Central memory CD8-positive, alpha-beta T cell (primary cell): ENCODE data around the gene STMP1.
"Not testable (repeated sequence)": the region's sequence is repeated elsewhere in the genome, so short reads cannot be mapped to it uniquely, and the experiment has no call there.

ENCODE experiments used
- ATAC-seq: fragments of 150-1000 bp; cut with Tn5 transposase; replicated peaks from 2 replicates; pipeline ENCODE4 v1.10.0; 2022; ENCODE audit warnings: mild to moderate bottlenecking, moderate FRiP score, moderate number of reproducible peaks; ENCODE audit not compliant: poor library complexity, severe bottlenecking; ENCODE audit errors: extremely low read depth
- DNase-seq, 2 donors: peaks; one replicate each; pipeline ENCODE4 v3.0.0; 2021; ENCODE audit warnings: low spot score in 2 of 2
- H3K27ac Mint-ChIP-seq: one replicate; pipeline ENCODE4 v1.8.0; 2022; ENCODE audit warnings: low read depth, mild to moderate bottlenecking, moderate library complexity, mixed read lengths
- H3K27me3 Mint-ChIP-seq: one replicate; pipeline ENCODE4 v1.8.0; 2022; ENCODE audit warnings: mixed read lengths
- H3K36me3 Mint-ChIP-seq: one replicate; pipeline ENCODE4 v1.8.0; 2022; ENCODE audit warnings: mild to moderate bottlenecking, moderate library complexity, mixed read lengths; ENCODE audit not compliant: insufficient read depth
- H3K4me1 Mint-ChIP-seq: one replicate; pipeline ENCODE4 v1.8.0; 2022; ENCODE audit warnings: mixed read lengths
- H3K4me3 Mint-ChIP-seq: one replicate; pipeline ENCODE4 v1.8.0; 2022; ENCODE audit warnings: mild to moderate bottlenecking, moderate library complexity, mixed read lengths
- H3K9me3 Mint-ChIP-seq: one replicate; pipeline ENCODE4 v1.8.0; 2022; ENCODE audit warnings: mixed read lengths

STMP1 gene

GRCh38 chr7:135662373-135663114 lies at the start of gene STMP1:
Gene STMP1 (plus strand): TSS chr7:135662514.
- Mint-ChIP-seq H3K27me3 (no peaks in the 10 kb centered on the region), H3K4me3 (peak within 1 kb of the TSS; percentile 94), H3K27ac (peak within 1 kb of the TSS; percentile 93), H3K9me3 (no peaks in the 10 kb centered on the region), H3K36me3 (peaks cover 9% of the 10 kb centered on the region), H3K4me1 (peaks cover 35% of the 10 kb centered on the region)
- ATAC-seq (peak; percentile 93), DNase-seq (peak; percentile 92 to 95)

- Mint-ChIP-seq H3K27ac (peak overlapping the region; percentile 38), H3K4me3 (no peak overlapping the region)
Measured at GRCh38 chr7:135616136-135616535, 46.2 kb upstream of the STMP1 start.

GRCh38 chr7:135617781-135618180 lies 44.5 kb upstream of the STMP1 start:
- no peaks in the 10 kb centered on the region for H3K9me3 Mint-ChIP-seq
- peaks cover 56% of the 10 kb centered on the region for H3K36me3 Mint-ChIP-seq
- ATAC-seq = no peak
- H3K4me3 Mint-ChIP-seq = no peak overlapping the region
- no peak for DNase-seq
- H3K4me1 Mint-ChIP-seq = no peaks in the 10 kb centered on the region
- H3K27ac Mint-ChIP-seq = no peak overlapping the region
- no peaks in the 10 kb centered on the region for H3K27me3 Mint-ChIP-seq

More at GRCh38 chr7:135616136-135616535, 46.2 kb upstream of the STMP1 start:
- H3K9me3 Mint-ChIP-seq = no peaks in the 10 kb centered on the region
- no peaks in the 10 kb centered on the region for H3K4me1 Mint-ChIP-seq
- no peak for ATAC-seq
- H3K36me3 Mint-ChIP-seq = peaks cover 60% of the 10 kb centered on the region
- DNase-seq = no peak
- H3K27me3 Mint-ChIP-seq = no peaks in the 10 kb centered on the region

GRCh38 chr7:135618510-135618909 lies 43.8 kb upstream of the STMP1 start:
- Mint-ChIP-seq H3K4me1 (no peaks in the 10 kb centered on the region), H3K36me3 (peaks cover 58% of the 10 kb centered on the region), H3K27me3 (no peaks in the 10 kb centered on the region), H3K9me3 (no peaks in the 10 kb centered on the region), H3K27ac (no peak overlapping the region), H3K4me3 (no peak overlapping the region)
- ATAC-seq (no peak), DNase-seq (no peak)

- H3K36me3 Mint-ChIP-seq = peaks cover 65% of the 10 kb centered on the region
- no peaks in the 10 kb centered on the region for H3K9me3 Mint-ChIP-seq
- DNase-seq (no peak), ATAC-seq (no peak)
- no peaks in the 10 kb centered on the region for H3K27me3 Mint-ChIP-seq
- no peak overlapping the region for H3K4me3 Mint-ChIP-seq
- no peak overlapping the region for H3K27ac Mint-ChIP-seq
- no peaks in the 10 kb centered on the region for H3K4me1 Mint-ChIP-seq
Measured at GRCh38 chr7:135620447-135620846, 41.9 kb upstream of the STMP1 start.

- no peak for ATAC-seq
- Mint-ChIP-seq H3K36me3 (peaks cover 64% of the 10 kb centered on the region), H3K27me3 (no peaks in the 10 kb centered on the region), H3K4me1 (no peaks in the 10 kb centered on the region), H3K9me3 (no peaks in the 10 kb centered on the region), H3K4me3 (no peak overlapping the region), H3K27ac (no peak overlapping the region)
- no peak for DNase-seq
Measured at GRCh38 chr7:135620980-135621850, 41.1 kb upstream of the STMP1 start.

- peaks cover 51% of the 10 kb centered on the region for H3K36me3 Mint-ChIP-seq
- H3K9me3 Mint-ChIP-seq = no peaks in the 10 kb centered on the region
- no peaks in the 10 kb centered on the region for H3K4me1 Mint-ChIP-seq
- no peak overlapping the region for H3K4me3 Mint-ChIP-seq
- H3K27ac Mint-ChIP-seq = no peak overlapping the region
- DNase-seq = no peak
- no peak for ATAC-seq
- no peaks in the 10 kb centered on the region for H3K27me3 Mint-ChIP-seq
Measured at GRCh38 chr7:135634191-135634878, 28.0 kb upstream of the STMP1 start.

- not testable (repeated sequence) for H3K4me3 Mint-ChIP-seq, H3K27ac Mint-ChIP-seq, H3K27me3 Mint-ChIP-seq, DNase-seq, ATAC-seq, H3K4me1 Mint-ChIP-seq, H3K9me3 Mint-ChIP-seq
- H3K36me3 Mint-ChIP-seq = peaks cover 43% of the 10 kb centered on the region
Measured at GRCh38 chr7:135639690-135640089, 22.6 kb upstream of the STMP1 start.

- Mint-ChIP-seq H3K4me3 (no peak overlapping the region), H3K27ac (no peak overlapping the region), H3K36me3 (peaks cover 25% of the 10 kb centered on the region), H3K9me3 (no peaks in the 10 kb centered on the region), H3K27me3 (no peaks in the 10 kb centered on the region), H3K4me1 (peaks cover 7% of the 10 kb centered on the region)
- DNase-seq (no peak), ATAC-seq (no peak)
Measured at GRCh38 chr7:135644154-135644553, 18.2 kb upstream of the STMP1 start.

- Mint-ChIP-seq H3K36me3 (peaks cover 22% of the 10 kb centered on the region), H3K4me3 (no peak overlapping the region), H3K27ac (no peak overlapping the region), H3K9me3 (no peaks in the 10 kb centered on the region), H3K4me1 (peaks cover 7% of the 10 kb centered on the region), H3K27me3 (no peaks in the 10 kb centered on the region)
- ATAC-seq (no peak), DNase-seq (no peak)
Measured at GRCh38 chr7:135644729-135645128, 17.6 kb upstream of the STMP1 start.

GRCh38 chr7:135645296-135645904 lies 16.9 kb upstream of the STMP1 start:
- H3K27ac Mint-ChIP-seq = no peak overlapping the region
- ATAC-seq (peak; percentile 36), DNase-seq (no peak)
- no peaks in the 10 kb centered on the region for H3K27me3 Mint-ChIP-seq
- H3K36me3 Mint-ChIP-seq = peaks cover 23% of the 10 kb centered on the region
- H3K4me3 Mint-ChIP-seq = no peak overlapping the region
- H3K9me3 Mint-ChIP-seq = no peaks in the 10 kb centered on the region
- peaks cover 7% of the 10 kb centered on the region for H3K4me1 Mint-ChIP-seq

- H3K4me1 Mint-ChIP-seq = peaks cover 7% of the 10 kb centered on the region
- ATAC-seq = no peak
- H3K27me3 Mint-ChIP-seq = no peaks in the 10 kb centered on the region
- H3K36me3 Mint-ChIP-seq = peaks cover 13% of the 10 kb centered on the region
- H3K4me3 Mint-ChIP-seq = no peak overlapping the region
- no peaks in the 10 kb centered on the region for H3K9me3 Mint-ChIP-seq
- no peak overlapping the region for H3K27ac Mint-ChIP-seq
- DNase-seq = no peak
Measured at GRCh38 chr7:135647755-135648154, 14.6 kb upstream of the STMP1 start.
